ENCODE data around the gene MTRF1.
A peak's percentile ranks its signal among the peaks of the same experiment; 100 is the strongest.

MTRF1 gene

DNA sequence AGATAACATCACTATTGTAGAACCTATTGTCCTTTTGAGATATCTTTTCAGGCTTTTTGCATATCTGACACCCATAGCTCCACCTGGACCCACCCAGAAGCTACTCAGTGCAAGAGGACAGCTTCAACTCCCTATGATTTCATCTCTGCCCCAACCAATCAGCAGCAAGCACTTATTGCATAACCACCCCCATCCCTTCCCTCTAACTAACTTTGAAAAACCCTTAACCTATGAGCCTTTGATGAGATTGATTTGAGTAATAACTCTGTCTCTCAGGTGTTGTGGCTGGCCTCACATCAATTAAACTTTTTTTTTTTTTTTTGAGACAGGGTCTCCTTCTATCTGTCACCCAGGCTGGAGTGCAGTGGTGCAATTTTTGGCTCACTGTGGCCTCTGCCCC, 13.4 kb upstream of the MTRF1 start:
- no peak for DNase-seq

DNA sequence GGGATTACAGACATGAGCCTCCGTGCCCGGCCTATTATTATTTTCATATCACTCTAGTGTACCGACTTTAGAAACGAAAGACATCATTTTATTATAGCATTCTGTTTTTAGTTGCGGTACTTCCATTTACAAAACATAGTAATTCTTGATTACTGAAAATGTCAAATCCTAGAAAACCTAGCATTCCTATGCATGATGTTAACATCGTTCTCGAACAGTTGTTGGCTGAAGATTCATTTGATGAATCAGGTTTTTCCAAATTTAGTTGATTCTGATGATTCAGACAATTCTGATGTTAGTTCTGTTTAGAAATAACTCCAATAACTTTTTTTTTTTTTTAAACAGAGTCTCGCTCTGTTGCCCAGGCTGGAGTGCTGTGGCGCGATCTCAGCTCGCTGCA, 11.5 kb upstream of the MTRF1 start:
- DNase-seq, result no peak

GRCh38 chr13:41273831-41274441, 10.6 kb upstream of the MTRF1 start:
- DNase-seq, result no peak

DNA sequence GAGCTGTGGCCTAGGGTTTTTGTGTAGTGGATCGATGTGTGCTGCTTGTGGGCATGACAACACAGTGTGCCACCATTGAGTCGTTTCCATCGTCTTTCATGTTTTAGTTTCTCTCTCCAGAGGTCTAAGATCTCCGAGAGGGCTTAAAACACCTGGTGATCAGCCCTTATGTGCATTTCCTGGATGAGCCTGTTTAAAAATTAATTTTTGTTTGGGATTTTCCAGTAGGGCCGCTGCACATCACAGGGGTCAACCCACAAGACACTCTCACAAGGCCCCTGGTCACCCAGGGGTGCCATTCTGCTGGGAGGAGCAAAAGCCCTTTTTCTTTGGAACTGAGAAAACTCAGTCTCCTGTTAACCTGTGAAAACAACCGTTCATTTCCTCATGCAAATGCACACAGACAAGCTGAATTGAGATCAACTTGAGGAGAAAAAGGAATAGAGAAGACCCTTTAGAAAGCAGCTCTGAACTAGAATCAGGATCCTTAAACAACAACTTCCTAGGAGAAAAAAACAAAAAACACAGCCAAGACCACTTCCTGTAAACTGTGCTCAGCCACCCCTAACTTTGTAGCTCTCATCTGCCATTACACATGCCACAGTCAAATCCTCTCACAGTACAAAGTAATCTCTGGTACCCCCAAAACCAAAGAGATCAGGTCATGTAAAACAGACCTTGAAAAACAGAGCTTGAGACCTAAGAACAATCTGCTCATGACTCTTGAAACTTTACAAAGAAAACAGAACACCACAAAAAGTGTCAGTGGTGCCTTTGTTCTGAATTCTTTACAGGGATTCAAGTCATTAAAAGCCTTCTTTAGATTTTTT, 8.3 kb upstream of the MTRF1 start:
- no peak for DNase-seq

DNA sequence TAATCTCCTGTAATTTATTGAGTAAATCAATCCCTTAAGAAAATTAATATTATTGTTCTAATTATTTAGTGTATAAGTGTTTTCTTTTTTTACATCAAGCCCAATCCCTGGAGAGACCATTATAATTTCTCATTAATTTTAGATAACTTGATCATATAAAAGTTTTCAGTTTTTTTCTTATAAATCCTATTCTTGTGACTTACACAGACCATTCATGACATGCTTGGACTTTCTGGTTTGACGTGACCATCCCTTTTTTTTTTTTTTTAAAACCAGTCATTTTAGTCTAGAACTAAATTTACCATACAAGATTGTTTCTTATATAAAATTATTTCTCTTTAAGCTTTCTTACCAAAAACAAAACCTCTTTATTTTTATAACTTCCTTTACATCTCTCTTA, 5.4 kb upstream of the MTRF1 start:
- peak; percentile 57 for DNase-seq

- no peak for DNase-seq
Measured at GRCh38 chr13:41267106-41267505, 3.7 kb upstream of the MTRF1 start.

- no peak for DNase-seq
Measured at GRCh38 chr13:41259875-41260501, 3.4 kb downstream of the MTRF1 start.

DNA sequence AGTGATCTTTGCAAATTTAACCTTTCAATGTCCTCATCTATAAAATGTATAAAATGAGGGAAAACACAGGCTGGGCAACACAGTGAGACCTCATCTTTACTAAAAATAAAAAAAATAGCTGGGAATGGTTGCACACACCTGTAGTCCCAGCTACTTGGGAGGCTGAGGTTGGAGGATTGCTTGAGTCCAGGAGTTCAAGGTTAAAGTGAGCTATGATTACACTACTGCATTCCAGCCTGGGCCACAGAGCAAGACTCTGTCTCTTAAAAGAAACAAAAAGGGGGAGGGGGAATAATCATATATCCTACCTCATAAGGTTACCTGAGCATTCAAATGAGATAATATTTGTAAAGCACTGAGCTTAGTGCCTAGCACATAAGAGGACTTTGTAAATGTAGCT, 5.8 kb downstream of the MTRF1 start:
- DNase-seq, result no peak

DNA sequence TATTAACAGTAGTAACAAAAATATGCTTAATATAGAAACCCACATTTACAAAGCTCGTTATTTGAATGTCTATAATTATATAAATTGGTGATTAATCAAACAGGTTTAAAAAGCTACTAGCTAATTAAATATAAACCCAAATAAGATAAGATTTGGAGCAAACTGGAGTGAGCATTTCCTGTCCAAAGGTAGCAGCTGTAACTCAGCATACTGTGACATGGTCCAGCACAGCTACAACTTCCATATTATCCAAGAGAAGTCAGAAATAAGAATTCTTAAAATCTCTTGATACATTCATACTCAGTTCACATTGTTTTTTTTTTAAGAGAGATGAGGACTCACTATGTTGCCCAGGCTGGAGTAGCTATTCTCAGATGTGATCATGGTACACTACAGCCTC, 8.5 kb downstream of the MTRF1 start:
- no peak for DNase-seq

GRCh38 chr13:41250993-41251392, 12.4 kb downstream of the MTRF1 start:
- DNase-seq, result no peak

- DNase-seq, result no peak
Measured at GRCh38 chr13:41246969-41247680, 16.3 kb downstream of the MTRF1 start.

DNA sequence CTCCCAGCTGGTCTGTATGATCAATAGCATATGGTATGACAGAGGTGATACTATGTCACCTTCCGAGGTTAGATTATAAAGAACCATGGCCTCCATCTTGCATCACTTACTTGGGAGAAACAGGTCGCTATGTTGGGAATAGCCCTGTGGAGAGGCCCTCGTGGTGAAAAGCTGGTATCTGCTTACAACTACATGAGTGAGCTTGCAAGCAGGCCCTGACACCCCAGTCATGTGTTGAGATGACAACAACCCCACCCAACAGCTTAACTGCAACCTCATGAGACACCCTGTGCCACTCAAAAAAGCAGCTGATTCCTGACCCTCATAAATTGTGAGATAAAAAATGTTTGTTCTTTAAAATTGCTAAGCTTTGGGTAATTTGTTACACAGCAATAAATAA, 18.8 kb downstream of the MTRF1 start:
- DNase-seq, result peak; percentile 57

GRCh38 chr13:41241626-41242025, 21.8 kb downstream of the MTRF1 start:
- DNase-seq, result no peak

- no peak for DNase-seq
Measured at GRCh38 chr13:41236369-41236768, 27.0 kb downstream of the MTRF1 start.

- no peak for DNase-seq
Measured at GRCh38 chr13:41232578-41233480, 30.5 kb downstream of the MTRF1 start.

DNA sequence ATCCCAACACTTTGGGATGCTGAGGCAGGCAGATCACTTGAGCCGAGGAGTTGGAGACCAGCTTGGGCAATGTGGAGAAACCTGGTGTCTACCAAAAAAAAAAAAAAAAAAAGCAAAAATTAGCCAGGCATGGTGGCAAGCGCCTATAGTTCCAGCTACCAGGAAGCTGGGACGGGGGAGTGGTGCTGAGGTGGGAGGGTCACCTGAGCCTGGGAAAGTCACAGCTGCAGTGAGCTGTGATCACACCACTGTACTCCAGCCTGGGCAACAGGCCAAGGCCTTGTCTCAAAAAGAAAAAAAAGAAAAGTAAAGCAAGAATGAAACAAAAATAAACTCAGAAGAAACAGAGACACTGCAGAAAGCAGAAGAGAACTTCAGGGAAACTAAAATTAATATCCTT, 31.6 kb downstream of the MTRF1 start:
- DNase-seq, result peak; percentile 38

GRCh38 chr13:41231025-41231677, 32.2 kb downstream of the MTRF1 start:
- DNase-seq, result no peak

- DNase-seq, result no peak
Measured at GRCh38 chr13:41229356-41229755, 34.0 kb downstream of the MTRF1 start.

GRCh38 chr13:41224113-41225110, 39.0 kb downstream of the MTRF1 start:
- no peak for DNase-seq

GRCh38 chr13:41222259-41222852, 41.0 kb downstream of the MTRF1 start:
- DNase-seq, result peak; percentile 83
